IMR-90 (cell line): ENCODE measurements around the gene SLC17A9. TPM values are rescaled to one million over a fixed set of nuclear protein-coding genes. Genes with fewer than 3 reads are reported as not detected.

ENCODE experiments used
- ATAC-seq: fragments of 200-7000 bp; cut with Tn5 transposase; 2 replicates; pipeline ENCODE4 v1.9.1; 2020; ENCODE audit warnings: low read depth, mild to moderate bottlenecking, moderate library complexity
- BruUV-seq: library from RNA; stranded (reverse); fragments of 400-500 nt; replicated peaks from 2 replicates; lab custom pipeline; 2021; lab: Mats Ljungman, UMichigan
- CTCF ChIA-PET: fragments of 300-600 bp; formaldehyde crosslinking; extraction: SDS; loops from one replicate; lab custom pipeline; 2021; ENCODE audit warnings: antibody characterized with exemption; lab: Yijun Ruan, JAX
- POLR2A ChIA-PET: fragments of 300-600 bp; sonication (Branson Sonifier 250); formaldehyde crosslinking; loops from one replicate; lab custom pipeline; 2022; ENCODE audit warnings: antibody characterized with exemption; ENCODE audit not compliant: unreplicated experiment; lab: Charles Lee
- DNase-seq: peaks from one replicate; pipeline ENCODE4 v3.0.0; 2013
- H2AFZ ChIP-seq: replicated peaks from 2 replicates; pipeline ENCODE3; 2013; ENCODE audit warnings: low read length, mild to moderate bottlenecking; ENCODE audit not compliant: poor library complexity
- H2AK5ac ChIP-seq: 2 replicates; pipeline ENCODE4 v1.6.1; 2013; ENCODE audit warnings: low read depth, low read length, inconsistent platforms
- H2AK9ac ChIP-seq: replicated peaks from 2 replicates; pipeline ENCODE3; 2013; ENCODE audit warnings: mild to moderate bottlenecking, low read depth, low read length, moderate library complexity; ENCODE audit not compliant: poor library complexity
- H2BK120ac ChIP-seq: 2 replicates; pipeline ENCODE4 v1.6.1; 2013; ENCODE audit warnings: low read depth, low read length, inconsistent platforms
- H2BK15ac ChIP-seq: 3 replicates; pipeline ENCODE4 v1.6.1; 2013; ENCODE audit warnings: low read depth, low read length, inconsistent platforms
- H2BK20ac ChIP-seq: 2 replicates; pipeline ENCODE4 v1.6.1; 2013; ENCODE audit warnings: low read depth, mild to moderate bottlenecking, inconsistent platforms, low read length, moderate library complexity
- H2BK5ac ChIP-seq: 2 replicates; pipeline ENCODE4 v1.6.1; 2013; ENCODE audit warnings: mild to moderate bottlenecking, low read depth, low read length, inconsistent platforms; ENCODE audit not compliant: poor library complexity, severe bottlenecking
- H3K14ac ChIP-seq: replicated peaks from 2 replicates; pipeline ENCODE4 v1.6.1; 2013; ENCODE audit warnings: low read depth, low read length, inconsistent platforms
- H3K18ac ChIP-seq: 2 replicates; pipeline ENCODE4 v1.6.1; 2013; ENCODE audit warnings: low read depth, low read length, control low read depth
- H3K23ac ChIP-seq: 2 replicates; pipeline ENCODE4 v1.6.1; 2013; ENCODE audit warnings: low read depth, low read length, inconsistent platforms
- H3K27ac ChIP-seq: 2 replicates; pipeline ENCODE4 v1.5.1; 2013; ENCODE audit warnings: mild to moderate bottlenecking, control low read depth, low read length; ENCODE audit not compliant: insufficient read depth
- H3K27me3 ChIP-seq: 2 replicates; pipeline ENCODE4 v1.6.1; 2013; ENCODE audit warnings: low read length; ENCODE audit not compliant: control insufficient read depth, insufficient read depth
- H3K36me3 ChIP-seq: 2 replicates; pipeline ENCODE4 v1.6.1; 2013; ENCODE audit warnings: low read length, mixed read lengths; ENCODE audit not compliant: control insufficient read depth, insufficient read depth
- H3K4ac ChIP-seq: 2 replicates; pipeline ENCODE4 v1.6.1; 2013; ENCODE audit warnings: low read depth, low read length, inconsistent platforms
- H3K4me1 ChIP-seq: 2 replicates; pipeline ENCODE4 v1.6.1; 2013; ENCODE audit warnings: low read length, mixed read lengths; ENCODE audit not compliant: control insufficient read depth, insufficient read depth
- H3K4me2 ChIP-seq: 2 replicates; pipeline ENCODE4 v1.6.1; 2013; ENCODE audit warnings: low read depth, mild to moderate bottlenecking, control low read depth, low read length, moderate library complexity
- H3K4me3 ChIP-seq: 2 replicates; pipeline ENCODE4 v1.5.1; 2013; ENCODE audit warnings: low read depth, mild to moderate bottlenecking, control low read depth, low read length, moderate library complexity; ENCODE audit not compliant: insufficient read depth
- H3K56ac ChIP-seq: 2 replicates; pipeline ENCODE4 v1.6.1; 2013; ENCODE audit warnings: low read length, inconsistent platforms; ENCODE audit not compliant: insufficient read depth; ENCODE audit errors: extremely low read depth
- H3K79me1 ChIP-seq, 2 experiments: 2 replicates each; pipeline ENCODE4 v1.6.1; 2013; ENCODE audit warnings: low read length in 2 of 2, inconsistent platforms in 1 of 2, low read depth in 1 of 2
- H3K9ac ChIP-seq: 2 replicates; pipeline ENCODE4 v1.6.1; 2013; ENCODE audit warnings: low read depth, low read length, control low read depth
- H3K9me1 ChIP-seq: 2 replicates; pipeline ENCODE4 v1.6.1; 2013; ENCODE audit warnings: low read length, inconsistent platforms; ENCODE audit not compliant: insufficient read depth
- H3K9me3 ChIP-seq: 2 replicates; pipeline ENCODE4 v1.6.1; 2013; ENCODE audit warnings: low read length; ENCODE audit not compliant: control insufficient read depth, insufficient read depth
- H4K20me1 ChIP-seq: 2 replicates; pipeline ENCODE4 v1.6.1; 2013; ENCODE audit warnings: low read length, inconsistent platforms; ENCODE audit not compliant: insufficient read depth
- H4K5ac ChIP-seq: 2 replicates; pipeline ENCODE4 v1.6.1; 2013; ENCODE audit warnings: mild to moderate bottlenecking, low read depth, low read length, control low read depth
- H4K8ac ChIP-seq, 2 experiments: 2 replicates each; pipeline ENCODE4 v1.6.1; 2013; ENCODE audit warnings: low read depth in 2 of 2, low read length in 2 of 2, control low read depth in 1 of 2, inconsistent platforms in 1 of 2
- H4K91ac ChIP-seq: 2 replicates; pipeline ENCODE4 v1.6.1; 2013; ENCODE audit warnings: low read depth, low read length, inconsistent platforms; ENCODE audit not compliant: insufficient read depth
- CEBPB ChIP-seq: IDR thresholded peaks from 2 replicates; pipeline ENCODE4 v1.6.1; 2012; ENCODE audit warnings: low read depth, low read length, improper control_type of control experiment
- CTCF ChIP-seq: conservative IDR thresholded peaks from 2 replicates; pipeline ENCODE4 v1.5.1; 2012; ENCODE audit warnings: mild to moderate bottlenecking, low read depth, low read length, improper control_type of control experiment
- MAZ ChIP-seq: IDR thresholded peaks from 2 replicates; pipeline ENCODE4 v1.6.1; 2012; ENCODE audit warnings: low read depth, mild to moderate bottlenecking, low read length, improper control_type of control experiment, moderate library complexity, borderline replicate concordance
- MXI1 ChIP-seq: IDR thresholded peaks from 2 replicates; pipeline ENCODE4 v1.6.1; 2012; ENCODE audit warnings: low read depth, mild to moderate bottlenecking, low read length, moderate library complexity, borderline replicate concordance
- NFE2L2 ChIP-seq: fragments of 150-350 bp; IDR thresholded peaks from 2 replicates; pipeline ENCODE4 v1.6.1; 2016; ENCODE audit warnings: low read depth, mild to moderate bottlenecking, low read length
- POLR2A ChIP-seq: IDR thresholded peaks from 2 replicates; pipeline ENCODE4 v1.6.1; 2012; ENCODE audit warnings: mild to moderate bottlenecking, low read depth, low read length
- RAD21 ChIP-seq: IDR thresholded peaks from 2 replicates; pipeline ENCODE4 v1.6.1; 2012; ENCODE audit warnings: low read length, improper control_type of control experiment
- RCOR1 ChIP-seq: IDR thresholded peaks from 2 replicates; pipeline ENCODE4 v1.6.1; 2012; ENCODE audit warnings: mild to moderate bottlenecking, low read length, improper control_type of control experiment; ENCODE audit not compliant: insufficient replicate concordance
- RFX5 ChIP-seq: IDR thresholded peaks from 2 replicates; pipeline ENCODE4 v1.8.0; 2012; ENCODE audit warnings: low read depth, mild to moderate bottlenecking, low read length, moderate library complexity
- SMC3 ChIP-seq: fragments of 150-350 bp; IDR thresholded peaks from 2 replicates; pipeline ENCODE4 v1.6.1; 2016; ENCODE audit warnings: low read depth, mild to moderate bottlenecking, antibody characterized with exemption, low read length, moderate library complexity
- WGBS, 2 experiments: methylation state at CpG; one replicate each; pipeline versions ENCODE4 v1.1.5 to v1.1.7; 2013; ENCODE audit warnings: missing lambda C conversion rate in 2 of 2; ENCODE audit not compliant: insufficient read length in 1 of 2; ENCODE audit errors: extremely low coverage in 2 of 2; 5-methylcytosine and 5-hydroxymethylcytosine counted together
- dilution Hi-C: fragments of 300-500 bp; cut with HindIII; formaldehyde crosslinking; loops from one replicate; pipeline ENCODE4 v1.14.3; 2018; ENCODE audit warnings: low sequenced_read_pairs; ENCODE audit not compliant: unreplicated experiment
- in situ Hi-C: fragments of 300-500 bp; cut with MboI; formaldehyde crosslinking; loops from 3 replicates; pipeline ENCODE4 v1.14.3; 2019; ENCODE audit warnings: low sequenced_read_pairs, inconsistent platforms, mixed read lengths
- intact Hi-C: fragments of 100-400 bp; cut with micrococcal nuclease; formaldehyde crosslinking; loops from 2 replicates; pipeline ENCODE4 v1.10.0; 2022
- polyA plus RNA-seq, 3 experiments: library from polyadenylated mRNA; depleted of rRNA; stranded (reverse); fragments of >200 nt; gene quantifications; 2 replicates each; pipeline ENCODE4 v1.2.3, GENCODE V29; 2012; ENCODE audit warnings: low replicate concordance in 1 of 3
- total RNA-seq: library from RNA; depleted of rRNA; stranded (reverse); fragments of >200 nt; gene quantifications from 2 replicates; pipeline ENCODE4 v1.2.3, GENCODE V29; 2012
- TF ChIP-seq, protein P1 (sequence below): fragments of 150-350 bp; IDR thresholded peaks from 2 replicates; pipeline ENCODE4 v1.6.1; 2017; ENCODE audit warnings: mild to moderate bottlenecking, antibody characterized with exemption, low read length, low read depth

Gene SLC17A9
- total and polyA plus RNA-seq, 2 of the 4 experiments (the other 2 are of a cell fraction): 2.2 to 14.4 TPM

DNA sequence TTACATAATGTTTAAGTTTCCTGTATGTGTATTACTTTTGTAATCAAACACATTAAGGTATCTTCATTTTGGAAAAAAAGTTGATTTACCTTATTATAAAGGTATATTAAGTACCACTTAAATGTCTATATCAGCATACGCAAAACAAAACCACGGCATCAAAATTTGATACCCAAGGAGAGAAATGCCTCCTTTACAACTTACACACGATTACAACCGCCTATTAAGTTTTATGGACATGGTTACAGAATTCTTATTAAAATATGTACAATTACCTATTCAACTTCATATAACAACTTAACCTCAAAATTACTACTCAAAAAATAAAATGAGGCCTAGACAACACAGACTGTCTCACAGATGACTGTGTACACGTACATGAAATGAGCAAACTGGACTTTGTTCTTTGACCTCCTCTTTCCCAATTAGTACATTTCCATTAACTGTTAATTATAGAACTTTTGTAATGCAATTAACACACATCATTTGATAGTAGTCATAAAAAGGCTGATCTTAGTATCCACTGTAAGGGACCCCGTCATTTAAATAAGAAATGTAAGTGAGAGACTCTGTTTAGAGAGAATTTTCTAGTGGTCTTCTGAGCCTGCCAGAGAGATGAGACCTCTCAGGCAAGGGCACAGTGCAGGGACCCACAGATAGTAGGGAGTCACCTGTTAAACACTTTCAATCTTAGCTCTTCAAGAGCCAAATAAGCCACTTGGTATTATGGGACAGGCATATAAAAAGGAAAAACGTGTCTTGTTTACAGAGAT lies 28.7 kb upstream of the SLC17A9 start:
- H3K18ac ChIP-seq: no peak overlapping the region
- H2BK120ac ChIP-seq: no peak overlapping the region
- no peaks in the 10 kb centered on the region for H3K9me3 ChIP-seq
- no peak overlapping the region for H2AFZ ChIP-seq
- TF ChIP-seq RFX5: no peak
- no peak for TF ChIP-seq RCOR1
- TF ChIP-seq NFE2L2: no peak
- TF ChIP-seq MAZ: no peak
- no peak for TF ChIP-seq SMC3
- no peak for TF ChIP-seq CTCF
- no peak for TF ChIP-seq MXI1
- TF ChIP-seq POLR2A: no peak
- TF ChIP-seq, protein P1, sequence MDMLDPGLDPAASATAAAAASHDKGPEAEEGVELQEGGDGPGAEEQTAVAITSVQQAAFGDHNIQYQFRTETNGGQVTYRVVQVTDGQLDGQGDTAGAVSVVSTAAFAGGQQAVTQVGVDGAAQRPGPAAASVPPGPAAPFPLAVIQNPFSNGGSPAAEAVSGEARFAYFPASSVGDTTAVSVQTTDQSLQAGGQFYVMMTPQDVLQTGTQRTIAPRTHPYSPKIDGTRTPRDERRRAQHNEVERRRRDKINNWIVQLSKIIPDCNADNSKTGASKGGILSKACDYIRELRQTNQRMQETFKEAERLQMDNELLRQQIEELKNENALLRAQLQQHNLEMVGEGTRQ: no peak
- no peak for TF ChIP-seq RAD21
- TF ChIP-seq CEBPB: no peak
- H3K9me1 ChIP-seq: peaks cover 22% of the 10 kb centered on the region
- no peak overlapping the region for H4K91ac ChIP-seq
- H3K27me3 ChIP-seq: no peaks in the 10 kb centered on the region
- no peak overlapping the region for H4K8ac ChIP-seq
- POLR2A ChIA-PET: no interaction called here
- peak overlapping the region; percentile 92 for H3K4me2 ChIP-seq
- H2AK5ac ChIP-seq: no peak overlapping the region
- peaks cover 10 to 77% of the 10 kb centered on the region in 2 experiments for H3K79me1 ChIP-seq
- DNase-seq: no peak
- H3K4ac ChIP-seq: no peak overlapping the region; the same call in 1 of the 2 replicates
- no peaks in the 10 kb centered on the region for H3K36me3 ChIP-seq
- no peak overlapping the region for H2BK15ac ChIP-seq
- H3K9ac ChIP-seq: no peak overlapping the region
- H2BK5ac ChIP-seq: peak overlapping the region; percentile 20
- no peak overlapping the region; the same call in 1 of the 2 replicates for H3K4me3 ChIP-seq
- no peak overlapping the region for H4K5ac ChIP-seq
- no peak overlapping the region for H3K14ac ChIP-seq
- intact Hi-C loops (loop anchor here (2.0 kb wide), 1 partner anchor 23 kb away; no protein-coding TSS in a partner anchor), dilution Hi-C loops (no loop called here), in situ Hi-C loops (no loop called here)
- H2BK20ac ChIP-seq: no peak overlapping the region
- peaks cover 80% of the 10 kb centered on the region for H4K20me1 ChIP-seq
- H3K56ac ChIP-seq: no peak overlapping the region
- CTCF ChIA-PET: interaction anchor here (0.9 kb wide), 1 partner anchor 17 kb away, joined by 3 read pairs; no protein-coding TSS in a partner anchor
- peaks cover 23% of the 10 kb centered on the region for H3K4me1 ChIP-seq
- no peak overlapping the region for H2AK9ac ChIP-seq
- no peak overlapping the region for H3K27ac ChIP-seq
- no peak for ATAC-seq
- no CpG with 5 or more reads among the region's 7 CpGs for WGBS, 2 experiments
- H3K23ac ChIP-seq: peak overlapping the region; percentile 69; the same call in 1 of the 2 replicates
- BruUV-seq: no TSS peak
